Stimulated activated CD8-positive, alpha-beta memory T cell treated with anti-CD3 and anti-CD28 coated beads, Interleukin-15, amount 100 ng/mL, for 24 hours (primary cell): ENCODE data around the gene ACVRL1.

Experiments
- DNase-seq: peaks from one replicate; pipeline ENCODE4 v3.0.0-alpha.2; 2020; ENCODE audit warnings: low read depth

The ACVRL1 gene

GRCh38 chr12:51915951-51916350 is 8.6 kb downstream of the ACVRL1 start:
- DNase-seq = no peak

GRCh38 chr12:51917041-51917590 is 9.8 kb downstream of the ACVRL1 start:
- DNase-seq = no peak

- DNase-seq = no peak
Measured at GRCh38 chr12:51917746-51918453, 10.6 kb downstream of the ACVRL1 start.

- no peak for DNase-seq
Measured at GRCh38 chr12:51920046-51920445, 12.7 kb downstream of the ACVRL1 start.

GRCh38 chr12:51921017-51921725 is 13.9 kb downstream of the ACVRL1 start:
- no peak for DNase-seq

- DNase-seq = no peak
Measured at GRCh38 chr12:51922146-51922545, 14.8 kb downstream of the ACVRL1 start.

GRCh38 chr12:51922762-51923505 is 15.6 kb downstream of the ACVRL1 start:
- no peak for DNase-seq

- peak; percentile 31 for DNase-seq
Measured at GRCh38 chr12:51923506-51924365, 16.4 kb downstream of the ACVRL1 start.

- DNase-seq = no peak
Measured at GRCh38 chr12:51924551-51925319, 17.4 kb downstream of the ACVRL1 start.

- no peak for DNase-seq
Measured at GRCh38 chr12:51925346-51926063, 18.2 kb downstream of the ACVRL1 start.

- DNase-seq = no peak
Measured at GRCh38 chr12:51926064-51926632, 18.8 kb downstream of the ACVRL1 start.

- DNase-seq = no peak
Measured at GRCh38 chr12:51926718-51927117, 19.4 kb downstream of the ACVRL1 start.

- no peak for DNase-seq
Measured at GRCh38 chr12:51932218-51933076, 25.1 kb downstream of the ACVRL1 start.

GRCh38 chr12:51934080-51934479 is 26.8 kb downstream of the ACVRL1 start:
- no peak for DNase-seq

GRCh38 chr12:51937926-51938325 is 30.6 kb downstream of the ACVRL1 start:
- no peak for DNase-seq

GRCh38 chr12:51938726-51939125 is 31.4 kb downstream of the ACVRL1 start:
- no peak for DNase-seq

- no peak for DNase-seq
Measured at GRCh38 chr12:51941011-51941581, 33.8 kb downstream of the ACVRL1 start.

- DNase-seq = no peak
Measured at GRCh38 chr12:51941604-51942003, 34.3 kb downstream of the ACVRL1 start.

- no peak for DNase-seq
Measured at GRCh38 chr12:51942056-51942455, 34.8 kb downstream of the ACVRL1 start.
